MM.1S (cell line): ENCODE results near the gene C20orf173.

ENCODE experiments used
- EZH2 ChIP-seq: fragments of 300-600 bp; sonication (generic); optimal IDR thresholded peaks from 2 replicates; pipeline ENCODE3; 2017; ENCODE audit warnings: low read depth, mild to moderate bottlenecking, antibody characterized with exemption, low read length, mixed read lengths
- EZH2phosphoT487 ChIP-seq: fragments of 300-600 bp; sonication (generic); IDR thresholded peaks from 2 replicates; pipeline ENCODE4 v1.6.1; 2018; ENCODE audit warnings: antibody characterized with exemption, low read length
- TF ChIP-seq, protein P1 (sequence below): fragments of 300-600 bp; sonication (generic); IDR thresholded peaks from 2 replicates; pipeline ENCODE4 v1.5.1; 2016; ENCODE audit warnings: antibody characterized with exemption, low read length, mixed read lengths

DNA sequence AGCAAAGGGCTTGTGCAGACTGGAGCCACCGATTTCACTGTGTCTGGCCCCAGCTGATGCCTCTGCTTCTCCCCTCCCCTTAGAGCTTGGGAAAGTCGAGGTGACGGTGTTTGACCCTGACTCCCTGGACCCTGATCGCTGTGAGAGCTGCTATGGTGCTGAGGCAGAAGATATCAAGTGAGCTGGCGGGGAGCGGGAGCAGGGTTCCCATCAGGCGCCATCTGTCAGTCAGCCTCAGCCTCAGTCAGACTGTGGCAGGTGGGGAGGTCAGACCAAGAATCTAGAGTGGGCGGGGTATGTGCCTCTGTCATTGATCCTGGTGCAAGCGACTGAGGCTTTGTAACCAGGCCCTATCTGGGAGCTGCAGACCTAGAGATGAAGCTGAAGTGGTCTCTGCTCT is 17.9 kb upstream of the C20orf173 start:
- TF ChIP-seq, protein P1, sequence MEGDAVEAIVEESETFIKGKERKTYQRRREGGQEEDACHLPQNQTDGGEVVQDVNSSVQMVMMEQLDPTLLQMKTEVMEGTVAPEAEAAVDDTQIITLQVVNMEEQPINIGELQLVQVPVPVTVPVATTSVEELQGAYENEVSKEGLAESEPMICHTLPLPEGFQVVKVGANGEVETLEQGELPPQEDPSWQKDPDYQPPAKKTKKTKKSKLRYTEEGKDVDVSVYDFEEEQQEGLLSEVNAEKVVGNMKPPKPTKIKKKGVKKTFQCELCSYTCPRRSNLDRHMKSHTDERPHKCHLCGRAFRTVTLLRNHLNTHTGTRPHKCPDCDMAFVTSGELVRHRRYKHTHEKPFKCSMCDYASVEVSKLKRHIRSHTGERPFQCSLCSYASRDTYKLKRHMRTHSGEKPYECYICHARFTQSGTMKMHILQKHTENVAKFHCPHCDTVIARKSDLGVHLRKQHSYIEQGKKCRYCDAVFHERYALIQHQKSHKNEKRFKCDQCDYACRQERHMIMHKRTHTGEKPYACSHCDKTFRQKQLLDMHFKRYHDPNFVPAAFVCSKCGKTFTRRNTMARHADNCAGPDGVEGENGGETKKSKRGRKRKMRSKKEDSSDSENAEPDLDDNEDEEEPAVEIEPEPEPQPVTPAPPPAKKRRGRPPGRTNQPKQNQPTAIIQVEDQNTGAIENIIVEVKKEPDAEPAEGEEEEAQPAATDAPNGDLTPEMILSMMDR, result no peak
- TF ChIP-seq EZH2, result no peak
- TF ChIP-seq EZH2phosphoT487, result no peak
